Endothelial cell of umbilical vein (primary cell): ENCODE measurements around the gene NAP1L1. TPM values are rescaled to one million over a fixed set of nuclear protein-coding genes. Genes with fewer than 3 reads are reported as not detected.

Source experiments
- Bru-seq: library from RNA; stranded (reverse); fragments of 400-500 nt; gene quantifications from one replicate; lab custom pipeline; 2021; lab: Mats Ljungman, UMichigan
- BruChase-seq, 2 experiments: library from RNA; stranded (reverse); fragments of 400-500 nt; gene quantifications; one replicate each; lab custom pipeline; 2021; lab: Mats Ljungman, UMichigan
- BruUV-seq: library from RNA; stranded (reverse); fragments of 400-500 nt; replicated peaks from 2 replicates; lab custom pipeline; 2021; lab: Mats Ljungman, UMichigan
- CTCF ChIA-PET: fragments of 300-600, 350-600 bp; sonication (Branson Sonifier 250); formaldehyde crosslinking; loops from one replicate; lab custom pipeline; 2021; ENCODE audit warnings: antibody characterized with exemption, inconsistent platforms; lab: Charles Lee
- POLR2A ChIA-PET: fragments of 300-600, 350-600 bp; sonication (Branson Sonifier 250); formaldehyde crosslinking; loops from one replicate; lab custom pipeline; 2021; ENCODE audit warnings: antibody characterized with exemption, inconsistent platforms; lab: Charles Lee
- DNase-seq: peaks from one replicate; pipeline ENCODE4 v3.0.0-alpha.2; 2011; ENCODE audit warnings: low read depth, low spot score
- FAIRE-seq: peaks from 2 replicates; lab custom pipeline; 2011; peaks lifted over from hg19 to GRCh38; lab: Jason Lieb, UNC
- H2AFZ ChIP-seq: 2 replicates; pipeline ENCODE4 v1.6.0; 2012; ENCODE audit warnings: low read depth, low read length, control low read depth, inconsistent platforms
- H3K27ac ChIP-seq: 2 replicates; pipeline ENCODE4 v1.5.1; 2011; ENCODE audit warnings: low read depth, mild to moderate bottlenecking, control low read depth, low read length, moderate library complexity; ENCODE audit not compliant: insufficient read depth
- H3K27me3 ChIP-seq, 2 experiments: 2 replicates each; pipeline versions ENCODE4 v1.6.0 to v1.6.1; 2011; ENCODE audit warnings: low read length in 2 of 2, mixed read lengths in 1 of 2; ENCODE audit not compliant: control insufficient read depth in 2 of 2, insufficient read depth in 2 of 2
- H3K36me3 ChIP-seq, 2 experiments: 2 replicates in 1 of 2; 3 replicates in 1 of 2; pipeline ENCODE4 v1.5.1; 2011; ENCODE audit warnings: low read length in 2 of 2, mild to moderate bottlenecking in 1 of 2, moderate library complexity in 1 of 2; ENCODE audit not compliant: control insufficient read depth in 2 of 2, insufficient read depth in 2 of 2; ENCODE audit errors: extremely low read depth in 1 of 2
- H3K4me1 ChIP-seq: 3 replicates; pipeline ENCODE4 v1.5.1; 2011; ENCODE audit warnings: mild to moderate bottlenecking, low read length; ENCODE audit not compliant: control insufficient read depth, insufficient read depth; ENCODE audit errors: extremely low read depth
- H3K4me2 ChIP-seq: 2 replicates; pipeline ENCODE4 v1.6.1; 2011; ENCODE audit warnings: low read length, control low read depth, mixed read lengths; ENCODE audit not compliant: insufficient read depth
- H3K4me3 ChIP-seq, 3 experiments: fragments of 200-600 bp in 1 of 3; sonication (generic), shearing (Covaris generic) in 1 of 3; replicated peaks in 1 of 3; 2 replicates each; pipeline ENCODE4 v1.5.1; 2011 to 2016; ENCODE audit warnings: control low read depth in 3 of 3, low read length in 3 of 3, mild to moderate bottlenecking in 2 of 3, inconsistent platforms in 1 of 3, low read depth in 1 of 3, moderate library complexity in 1 of 3; ENCODE audit not compliant: insufficient read depth in 1 of 3
- H3K79me2 ChIP-seq: 2 replicates; pipeline ENCODE4 v1.6.0; 2012; ENCODE audit warnings: low read length, inconsistent platforms; ENCODE audit not compliant: control insufficient read depth, insufficient read depth
- H3K9ac ChIP-seq: replicated peaks from 2 replicates; pipeline ENCODE3; 2011; ENCODE audit warnings: low read length, control low read depth; ENCODE audit not compliant: insufficient read depth; ENCODE audit errors: extremely low read depth
- H3K9me1 ChIP-seq: replicated peaks from 3 replicates; pipeline ENCODE4 v1.6.0; 2011; ENCODE audit warnings: mild to moderate bottlenecking, low read length; ENCODE audit not compliant: control insufficient read depth, insufficient read depth; ENCODE audit errors: extremely low read depth
- H3K9me3 ChIP-seq: replicated peaks from 2 replicates; pipeline ENCODE4 v1.5.1; 2012; ENCODE audit warnings: low read length, inconsistent platforms; ENCODE audit not compliant: control insufficient read depth, insufficient read depth
- H4K20me1 ChIP-seq: replicated peaks from 2 replicates; pipeline ENCODE3; 2011; ENCODE audit warnings: mild to moderate bottlenecking, low read length; ENCODE audit not compliant: control insufficient read depth, insufficient read depth; ENCODE audit errors: extremely low read depth
- EZH2 ChIP-seq: IDR thresholded peaks from 2 replicates; pipeline ENCODE4 v1.6.1; 2012; ENCODE audit warnings: borderline replicate concordance, low read depth, mild to moderate bottlenecking, moderate library complexity, low read length, inconsistent platforms; ENCODE audit not compliant: severe bottlenecking
- FOS ChIP-seq: IDR thresholded peaks from 2 replicates; pipeline ENCODE4 v1.6.1; 2011; ENCODE audit warnings: mild to moderate bottlenecking, low read length, moderate library complexity, borderline replicate concordance; ENCODE audit not compliant: insufficient read depth
- GATA2 ChIP-seq: IDR thresholded peaks from 2 replicates; pipeline ENCODE4 v1.7.0; 2011; ENCODE audit warnings: low read depth, mild to moderate bottlenecking, moderate library complexity, mixed read lengths, low read length; ENCODE audit not compliant: insufficient read length, insufficient read depth
- JUN ChIP-seq: IDR thresholded peaks from 2 replicates; pipeline ENCODE4 v1.6.1; 2011; ENCODE audit warnings: borderline replicate concordance, low read depth; ENCODE audit not compliant: insufficient read length, insufficient read depth
- MYC ChIP-seq: IDR thresholded peaks from one replicate; pipeline ENCODE4 v1.6.1; 2011; ENCODE audit warnings: mild to moderate bottlenecking, low read depth, low read length
- POLR2A ChIP-seq: IDR thresholded peaks from 2 replicates; pipeline ENCODE4 v1.6.1; 2012; ENCODE audit warnings: low read depth, mild to moderate bottlenecking, control low read depth, low read length
- POLR2AphosphoS5 ChIP-seq: IDR thresholded peaks from 2 replicates; pipeline ENCODE4 v1.6.1; 2012; ENCODE audit warnings: low read depth, mild to moderate bottlenecking, control low read depth, low read length, moderate library complexity; ENCODE audit not compliant: insufficient read depth
- dilution Hi-C: fragments of 300-500 bp; cut with MboI; formaldehyde crosslinking; loops from one replicate; pipeline ENCODE4 v1.15.0; 2019; ENCODE audit warnings: low sequenced_read_pairs; ENCODE audit not compliant: extremely low pct_ligation_motif_present
- intact Hi-C: fragments of 100-400 bp; cut with micrococcal nuclease; formaldehyde crosslinking; loops from one replicate; pipeline ENCODE4 v1.10.0; 2022
- long read RNA-seq: library from polyadenylated mRNA; stranded (forward); transcript quantifications from one replicate; pipeline ENCODE4 v2.0.0, GENCODE V29; 2021
- polyA minus RNA-seq, 3 experiments: library from RNA; depleted of rRNA, polyadenylated mRNA; stranded (reverse); fragments of >200 nt; gene quantifications; 1 replicate in 1 of 3; 2 replicates in 2 of 3; pipeline ENCODE4 v1.2.3, GENCODE V29; 2011
- polyA plus RNA-seq, 4 experiments: library from polyadenylated mRNA; depleted of rRNA in 3 of 4; stranded (reverse) in 3 of 4; unstranded in 1 of 4; fragments of >200 nt; gene quantifications; 2 replicates each; pipeline versions ENCODE4 v1.2.1 to v1.2.3, GENCODE V29; 2011 to 2012; ENCODE audit warnings: missing spikeins in 1 of 4
- total RNA-seq: library from RNA; stranded (reverse); gene quantifications from 2 replicates; pipeline ENCODE4 v1.2.3, GENCODE V29; 2021
- TF ChIP-seq, protein P1 (sequence below), 2 donors: IDR thresholded peaks; 1 replicate in 1 of 2; 2 replicates in 1 of 2; pipeline ENCODE4 v1.5.1; 2011; ENCODE audit warnings: low read length in 2 of 2, mild to moderate bottlenecking in 2 of 2, moderate library complexity in 2 of 2, control low read depth in 1 of 2, inconsistent platforms in 1 of 2, low read depth in 1 of 2; ENCODE audit not compliant: insufficient read depth in 1 of 2; ENCODE audit errors: extremely low read depth in 1 of 2
- TF ChIP-seq, protein P2 (sequence below): IDR thresholded peaks from 2 replicates; pipeline ENCODE4 v1.6.1; 2011; ENCODE audit not compliant: insufficient read depth, insufficient read length

Gene NAP1L1, protein sequence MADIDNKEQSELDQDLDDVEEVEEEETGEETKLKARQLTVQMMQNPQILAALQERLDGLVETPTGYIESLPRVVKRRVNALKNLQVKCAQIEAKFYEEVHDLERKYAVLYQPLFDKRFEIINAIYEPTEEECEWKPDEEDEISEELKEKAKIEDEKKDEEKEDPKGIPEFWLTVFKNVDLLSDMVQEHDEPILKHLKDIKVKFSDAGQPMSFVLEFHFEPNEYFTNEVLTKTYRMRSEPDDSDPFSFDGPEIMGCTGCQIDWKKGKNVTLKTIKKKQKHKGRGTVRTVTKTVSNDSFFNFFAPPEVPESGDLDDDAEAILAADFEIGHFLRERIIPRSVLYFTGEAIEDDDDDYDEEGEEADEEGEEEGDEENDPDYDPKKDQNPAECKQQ
- total RNA-seq: 649 and 665 TPM in 2 replicates
- 78.8 and 127 TPM in 2 replicates for polyA plus RNA-seq
- 340 and 349 TPM in 2 replicates for polyA plus RNA-seq (2011; cell fraction: cytosol; rRNA removed)
- 222 and 301 TPM in 2 replicates for polyA plus RNA-seq (2011; cell fraction: nucleus; rRNA removed)
- polyA plus RNA-seq (2012): 819 and 954 TPM in 2 replicates
- 109 and 130 TPM in 2 replicates for polyA minus RNA-seq
- polyA minus RNA-seq (2011; cell fraction: cytosol; rRNA and poly(A)+ RNA removed): 305 TPM
- 196 and 279 TPM in 2 replicates for polyA minus RNA-seq (2011; cell fraction: nucleus; rRNA and poly(A)+ RNA removed)
- percentile 99 among the genes with signal in this experiment for Bru-seq, nascent RNA
- percentile 97 among the genes with signal in this experiment for BruChase-seq, experiment 1, labeled RNA remaining after a 6-hour chase
- BruChase-seq, experiment 2, labeled RNA remaining after a 2-hour chase: percentile 99 among the genes with signal in this experiment
- long read RNA-seq, full-length matches to known transcripts: 158 of 279 reads
- long read RNA-seq, partial matches to known transcripts: 62 of 279 reads
- long read RNA-seq, other reads (novel, unspliced or antisense): 59 of 279 reads

DNA sequence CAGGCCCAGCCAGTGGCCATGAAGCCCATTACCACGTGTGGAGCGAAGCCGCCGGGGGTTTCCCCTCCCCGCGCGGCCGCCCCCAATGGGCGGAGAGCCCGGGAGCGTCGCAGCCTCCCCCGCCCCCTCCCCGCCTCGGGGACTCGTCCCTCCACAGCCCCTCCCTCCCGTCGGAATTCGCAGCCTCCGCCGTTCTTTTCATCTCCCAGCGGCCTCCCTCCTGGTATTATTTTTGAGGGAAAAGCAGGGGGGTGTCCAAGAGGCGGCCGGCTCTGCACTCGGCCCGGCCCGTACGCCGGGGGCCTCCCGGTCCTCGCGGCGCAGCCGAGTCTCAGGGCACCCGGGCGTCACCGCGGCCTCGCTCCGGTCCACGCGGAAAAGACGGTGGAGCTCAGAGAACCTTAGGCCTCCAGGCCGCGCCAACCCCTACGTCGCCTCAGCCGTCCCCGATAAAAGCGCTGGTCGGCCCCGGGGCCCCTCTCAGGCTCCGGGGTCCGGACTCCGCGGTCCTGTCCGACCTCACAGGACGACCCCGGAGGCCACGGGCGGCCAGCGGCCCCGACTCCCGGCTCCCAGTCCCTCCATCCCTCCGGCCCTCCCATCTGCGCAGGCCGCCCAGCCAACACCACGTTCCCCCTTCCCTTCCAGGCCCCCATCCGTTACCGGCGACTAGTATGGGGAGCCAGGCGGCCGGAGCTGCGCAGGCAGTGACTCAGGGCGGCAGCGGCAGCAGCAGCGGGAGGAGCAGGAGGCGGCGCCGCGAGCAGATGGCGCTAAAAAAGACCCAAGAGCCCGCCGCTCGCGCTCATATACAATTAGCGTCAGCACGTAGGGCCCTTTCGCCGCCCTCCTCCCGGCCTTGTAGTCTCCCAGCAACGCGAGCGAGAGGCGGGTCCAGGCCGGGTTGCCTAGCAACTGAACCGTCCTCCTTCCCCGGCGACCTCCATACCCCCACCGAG lies at the start of gene NAP1L1:
Gene NAP1L1, minus strand, starts transcription at position 782 of the 959 bp plus-strand sequence. CDS start 10,466 bp downstream, outside the sequence.
- DNase-seq (peak; percentile 97), FAIRE-seq (peak; percentile 92)
- Histone ChIP-seq H3K9me3 (no peaks in the 10 kb centered on the region), H3K27me3 (no peaks in the 10 kb centered on the region), H3K27ac (peak within 1 kb of the TSS; percentile 92), H4K20me1 (peaks cover 12% of the 10 kb centered on the region), H3K4me1 (peaks cover 38% of the 10 kb centered on the region), H2AFZ (peak within 1 kb of the TSS; percentile 90), H3K9ac (peak within 1 kb of the TSS; percentile 99), H3K4me3 (peak within 1 kb of the TSS; percentile 76 to 99 (median 93)), H3K9me1 (no peaks in the 10 kb centered on the region), H3K79me2 (peaks cover 50% of the 10 kb centered on the region), H3K36me3 (no peaks in the 10 kb centered on the region), H3K4me2 (peak within 1 kb of the TSS; percentile 99)
- intact Hi-C loops (loop anchor here (1.0 to 5.0 kb wide), 11 partner anchors 41 to 522 kb away; partner anchors contain the start of gene OSBPL8), dilution Hi-C loops (loop anchor here (25.0 kb wide), 1 partner anchor 253 kb away; the partner anchor contains the start of gene BBS10)
- POLR2A ChIA-PET: interaction anchor here (1.3 kb wide), 1 partner anchor 15 kb away, joined by 3 read pairs; no protein-coding TSS in a partner anchor
- CTCF ChIA-PET: interaction anchor here (0.6 to 5.6 kb wide), 4 partner anchors 75 to 502 kb away, joined by 3 to 30 read pairs (median 5); partner anchors contain the start of gene BBS10
- BruUV-seq: TSS peak; percentile 68
- peak; percentile 87 for TF ChIP-seq POLR2A
- peak; percentile 27 for TF ChIP-seq FOS
- no peak for TF ChIP-seq EZH2
- TF ChIP-seq, protein P1, sequence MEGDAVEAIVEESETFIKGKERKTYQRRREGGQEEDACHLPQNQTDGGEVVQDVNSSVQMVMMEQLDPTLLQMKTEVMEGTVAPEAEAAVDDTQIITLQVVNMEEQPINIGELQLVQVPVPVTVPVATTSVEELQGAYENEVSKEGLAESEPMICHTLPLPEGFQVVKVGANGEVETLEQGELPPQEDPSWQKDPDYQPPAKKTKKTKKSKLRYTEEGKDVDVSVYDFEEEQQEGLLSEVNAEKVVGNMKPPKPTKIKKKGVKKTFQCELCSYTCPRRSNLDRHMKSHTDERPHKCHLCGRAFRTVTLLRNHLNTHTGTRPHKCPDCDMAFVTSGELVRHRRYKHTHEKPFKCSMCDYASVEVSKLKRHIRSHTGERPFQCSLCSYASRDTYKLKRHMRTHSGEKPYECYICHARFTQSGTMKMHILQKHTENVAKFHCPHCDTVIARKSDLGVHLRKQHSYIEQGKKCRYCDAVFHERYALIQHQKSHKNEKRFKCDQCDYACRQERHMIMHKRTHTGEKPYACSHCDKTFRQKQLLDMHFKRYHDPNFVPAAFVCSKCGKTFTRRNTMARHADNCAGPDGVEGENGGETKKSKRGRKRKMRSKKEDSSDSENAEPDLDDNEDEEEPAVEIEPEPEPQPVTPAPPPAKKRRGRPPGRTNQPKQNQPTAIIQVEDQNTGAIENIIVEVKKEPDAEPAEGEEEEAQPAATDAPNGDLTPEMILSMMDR (IDR thresholded peaks at IDR 0.05; ENCODE audit: extremely low read depth in 1 of 2, insufficient read depth in 1 of 2, low read depth in 1 of 2, low read length in 2 of 2): peak in 1 of 2 donors; percentile 7
- no peak for TF ChIP-seq MYC
- TF ChIP-seq, protein P2, sequence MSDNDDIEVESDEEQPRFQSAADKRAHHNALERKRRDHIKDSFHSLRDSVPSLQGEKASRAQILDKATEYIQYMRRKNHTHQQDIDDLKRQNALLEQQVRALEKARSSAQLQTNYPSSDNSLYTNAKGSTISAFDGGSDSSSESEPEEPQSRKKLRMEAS: peak; percentile 30
- no peak for TF ChIP-seq GATA2
- no peak for TF ChIP-seq JUN
- peak; percentile 84 for TF ChIP-seq POLR2AphosphoS5
